ENCODE data around the gene ST14.
"Not testable (repeated sequence)": the region's sequence is repeated elsewhere in the genome, so short reads cannot be mapped to it uniquely, and the experiment has no call there.

ST14 gene

GRCh38 chr11:130164221-130164570, 4.6 kb downstream of the ST14 start:
- no peak for DNase-seq (ENCODE audit: low read depth)

- DNase-seq (ENCODE audit: low read depth), result no peak
Observed at GRCh38 chr11:130165601-130166456, 6.2 kb downstream of the ST14 start.

GRCh38 chr11:130166457-130166784, 6.8 kb downstream of the ST14 start:
- no peak for DNase-seq (ENCODE audit: low read depth)

- DNase-seq (ENCODE audit: low read depth), result no peak
Observed at GRCh38 chr11:130167146-130167545, 7.6 kb downstream of the ST14 start.

DNA sequence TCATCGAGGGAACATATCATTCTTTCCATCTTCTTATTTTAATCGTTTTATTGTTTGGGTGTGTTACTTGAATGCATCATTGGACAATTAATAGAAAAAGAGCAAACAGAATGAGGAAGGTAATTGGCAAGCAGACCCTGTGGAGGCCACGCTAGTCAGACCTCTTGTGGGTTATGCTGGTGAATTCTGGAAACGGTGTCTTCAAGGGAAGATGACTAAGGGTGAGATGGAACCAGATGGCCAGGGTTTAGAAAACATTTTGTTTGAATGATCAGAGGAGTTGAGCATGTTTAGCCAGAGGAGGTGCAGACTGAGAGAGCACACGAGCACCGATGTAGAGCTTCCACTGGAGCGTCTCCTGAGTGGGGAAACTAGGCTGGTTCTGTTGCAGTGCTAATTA, 8.5 kb downstream of the ST14 start:
- no peak for DNase-seq (ENCODE audit: low read depth)

- no peak for DNase-seq (ENCODE audit: low read depth)
Observed at GRCh38 chr11:130170345-130170744, 10.8 kb downstream of the ST14 start.

DNA sequence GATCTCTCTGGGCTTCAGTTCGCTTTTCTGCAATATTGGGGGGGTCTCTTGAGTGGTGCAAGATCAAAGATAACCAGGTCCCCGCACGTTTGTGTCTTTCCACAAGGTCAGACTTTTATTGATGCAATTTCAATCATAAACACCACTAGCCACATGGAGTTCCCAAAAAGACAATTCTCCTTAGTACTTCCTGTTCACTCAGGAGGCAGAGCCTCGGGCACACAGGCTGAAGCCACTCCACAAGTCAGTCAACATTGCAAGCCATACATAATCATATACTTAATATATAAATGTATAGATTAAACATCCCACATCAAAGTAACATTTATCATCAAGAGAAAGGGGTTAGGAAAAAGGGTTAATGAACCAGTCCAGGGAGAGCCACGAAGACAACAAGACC, 12.0 kb downstream of the ST14 start:
- no peak for DNase-seq (ENCODE audit: low read depth)

DNA sequence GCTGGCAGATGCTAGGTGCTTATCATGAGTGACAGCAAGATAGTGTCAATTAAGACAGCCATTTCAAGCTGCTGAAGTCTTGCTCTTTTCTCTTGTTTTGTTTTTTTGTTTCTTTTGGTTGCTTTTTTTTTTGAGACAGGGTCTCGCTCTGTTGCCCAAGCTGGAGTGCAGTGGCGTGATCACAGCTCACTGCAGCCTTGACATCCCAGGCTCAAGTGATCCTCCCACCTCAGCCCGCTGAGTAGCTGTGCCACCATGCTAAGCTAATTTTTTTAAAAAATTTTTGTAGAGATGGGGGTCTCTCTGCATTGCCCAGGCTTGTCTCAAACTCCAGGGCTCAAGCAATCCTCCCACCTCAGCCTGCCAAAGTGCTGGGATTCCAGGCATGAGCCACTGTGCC, 12.4 kb downstream of the ST14 start:
- DNase-seq (ENCODE audit: low read depth), result not testable (repeated sequence)

DNA sequence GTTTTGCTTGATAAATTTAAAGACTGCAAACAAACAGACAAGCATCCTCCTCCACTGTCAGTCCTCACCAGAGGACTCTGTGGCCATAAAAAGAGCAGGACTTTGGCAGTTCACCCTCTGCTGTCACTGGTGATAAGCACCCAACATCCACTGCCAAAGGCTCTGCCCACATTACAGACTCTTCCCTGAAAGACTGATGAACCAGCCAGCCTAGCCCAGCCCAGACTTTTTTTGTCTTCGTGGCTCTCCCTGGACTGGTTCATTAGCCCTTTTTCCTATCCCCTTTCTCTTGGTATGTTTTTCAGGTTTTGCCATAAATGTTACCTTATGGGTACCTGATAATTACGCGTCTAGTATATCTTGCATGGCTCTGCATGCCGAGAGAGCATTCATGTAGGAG, 15.1 kb downstream of the ST14 start:
- DNase-seq (ENCODE audit: low read depth), result no peak

DNA sequence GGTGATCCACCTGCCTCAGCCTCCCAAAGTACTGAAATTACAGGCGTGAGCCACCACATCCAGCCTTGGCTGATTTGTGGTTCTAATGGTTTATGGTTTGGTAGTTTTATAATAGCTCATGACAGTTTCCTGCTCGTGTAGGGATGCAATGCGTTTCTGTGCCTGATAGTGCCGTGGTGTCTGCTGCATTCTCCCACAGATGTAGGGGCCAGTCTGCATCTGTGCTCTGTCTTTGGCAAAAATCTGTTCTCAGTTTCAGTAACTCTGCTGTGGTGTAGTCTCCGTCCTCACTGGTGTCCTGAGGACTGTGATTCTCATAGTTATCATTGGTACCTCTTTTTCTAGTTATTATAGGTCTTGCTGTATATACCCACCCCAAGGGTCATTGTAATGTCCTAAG, 16.3 kb downstream of the ST14 start:
- no peak for DNase-seq (ENCODE audit: low read depth)

DNA sequence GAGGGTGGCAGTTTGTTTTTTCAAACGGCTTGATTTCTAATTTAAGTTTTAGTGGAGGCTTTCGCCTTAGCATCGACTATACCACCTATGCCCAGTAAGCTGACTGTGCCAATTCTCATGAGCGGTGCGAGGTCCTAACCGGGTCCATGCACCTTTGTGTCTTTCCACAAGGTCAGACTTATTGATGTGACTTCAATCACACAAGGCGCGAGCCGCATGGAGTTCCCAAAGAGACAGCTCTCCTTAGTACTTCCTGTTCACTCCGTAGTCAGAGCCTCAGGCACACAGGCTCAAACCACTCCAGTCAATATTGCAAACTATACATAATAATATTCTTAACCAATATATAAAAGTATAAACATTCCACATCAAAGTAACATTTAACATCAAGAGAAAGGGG, 18.2 kb downstream of the ST14 start:
- no peak for DNase-seq (ENCODE audit: low read depth)

GRCh38 chr11:130178441-130179339, 19.1 kb downstream of the ST14 start:
- no peak for DNase-seq (ENCODE audit: low read depth)

- no peak for DNase-seq (ENCODE audit: low read depth)
Observed at GRCh38 chr11:130179396-130180306, 20.1 kb downstream of the ST14 start.

- no peak for DNase-seq (ENCODE audit: low read depth)
Observed at GRCh38 chr11:130180491-130180890, 20.9 kb downstream of the ST14 start.

DNA sequence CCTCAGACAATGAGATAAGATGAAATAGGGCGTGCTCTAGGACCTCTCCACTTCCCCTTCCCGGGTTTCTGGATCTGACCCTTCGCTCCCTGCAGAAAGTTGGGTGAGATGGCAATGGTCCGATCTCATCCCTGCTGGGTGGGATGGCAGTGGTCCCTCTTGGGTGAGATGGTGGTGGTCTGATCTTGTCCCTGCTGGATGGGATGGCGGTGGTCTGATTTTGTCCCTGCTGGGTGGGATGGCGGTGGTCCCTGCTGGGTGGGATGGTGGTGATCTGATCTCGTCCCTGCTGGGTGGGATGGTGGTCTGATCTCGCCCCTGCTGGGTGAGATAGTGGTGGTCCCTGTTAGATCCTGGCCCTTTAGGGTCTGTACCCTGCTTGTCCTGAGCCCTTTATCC, 21.3 kb downstream of the ST14 start:
- DNase-seq (ENCODE audit: low read depth), result no peak

GRCh38 chr11:130181295-130182272, 22.0 kb downstream of the ST14 start:
- DNase-seq (ENCODE audit: low read depth), result no peak

- DNase-seq (ENCODE audit: low read depth), result no peak
Observed at GRCh38 chr11:130183878-130184610, 24.5 kb downstream of the ST14 start.

DNA sequence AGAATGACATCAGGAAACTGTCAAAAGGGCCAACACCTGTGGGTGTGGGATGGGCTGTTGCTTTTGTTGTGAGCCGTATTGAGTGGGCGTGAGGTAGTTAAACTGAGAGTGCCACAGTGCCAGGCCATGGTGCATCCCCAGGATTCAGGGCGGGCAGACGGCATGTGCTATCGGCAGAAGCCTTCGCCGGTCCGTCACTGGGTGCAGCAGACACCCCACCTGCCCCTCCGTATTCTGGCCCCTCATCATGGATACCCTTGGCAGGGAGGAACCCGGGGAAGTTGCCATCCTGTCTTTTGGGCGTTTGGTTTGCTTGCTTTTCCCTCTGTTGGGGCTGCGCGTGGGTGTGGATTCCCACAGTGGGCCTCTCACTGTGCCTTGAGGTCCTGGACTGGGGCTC, 27.5 kb downstream of the ST14 start:
- DNase-seq (ENCODE audit: low read depth), result no peak

DNA sequence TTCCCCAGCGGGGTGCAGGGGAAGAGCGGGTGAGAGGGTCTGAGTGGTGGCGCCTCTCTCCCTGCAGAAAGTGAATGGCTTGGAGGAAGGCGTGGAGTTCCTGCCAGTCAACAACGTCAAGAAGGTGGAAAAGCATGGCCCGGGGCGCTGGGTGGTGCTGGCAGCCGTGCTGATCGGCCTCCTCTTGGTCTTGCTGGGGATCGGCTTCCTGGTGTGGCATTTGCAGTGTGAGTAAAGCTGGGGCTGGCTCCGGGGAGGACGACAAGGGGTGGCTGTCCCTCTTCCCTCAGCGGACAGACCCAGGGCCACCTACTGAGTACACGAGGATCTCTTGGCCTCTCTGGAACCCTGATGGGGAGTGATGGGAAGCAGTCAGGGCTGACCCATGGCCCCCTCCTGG, 28.5 kb downstream of the ST14 start:
- DNase-seq (ENCODE audit: low read depth), result no peak

Data from T follicular helper cell (primary cell).